SK-N-SH (cell line): ENCODE results near the gene SLC5A1.

Experiments
- CHD2 ChIP-seq: fragments of 150-350 bp; IDR thresholded peaks from 2 replicates; pipeline ENCODE4 v1.6.1; 2018; ENCODE audit warnings: low read length; ENCODE audit not compliant: partially characterized antibody
- CTCF ChIP-seq: fragments of 200-600 bp; sonication (generic); IDR thresholded peaks from 2 replicates; pipeline ENCODE4 v1.6.1; 2017; ENCODE audit warnings: antibody characterized with exemption, mild to moderate bottlenecking, moderate library complexity
- EP300 ChIP-seq, 2 experiments: IDR thresholded peaks; 2 replicates each; pipeline versions ENCODE4 v1.4.0 to v1.6.1; 2012; ENCODE audit warnings: borderline replicate concordance in 1 of 2, low read depth in 1 of 2, low read length in 1 of 2
- EZH2phosphoT487 ChIP-seq: fragments of 200-600 bp; sonication (generic); IDR thresholded peaks from 2 replicates; pipeline ENCODE4 v1.6.1; 2017; ENCODE audit warnings: low read depth, mixed run types, mild to moderate bottlenecking, antibody characterized with exemption, moderate library complexity, borderline replicate concordance
- FOXJ3 ChIP-seq: sonication (generic); formaldehyde crosslinking; IDR thresholded peaks from 2 replicates; pipeline ENCODE4 v1.5.1; 2020; ENCODE audit warnings: mild to moderate bottlenecking, missing genetic modification reagents
- FOXM1 ChIP-seq: IDR thresholded peaks from 2 replicates; pipeline ENCODE4 v1.4.0; 2012; ENCODE audit warnings: low read depth, mild to moderate bottlenecking
- JUND ChIP-seq: IDR thresholded peaks from 2 replicates; pipeline ENCODE4 v1.4.0; 2012
- POLR2AphosphoS5 ChIP-seq: IDR thresholded peaks from 2 replicates; pipeline ENCODE4 v1.6.1; 2012; ENCODE audit warnings: low read depth, low read length
- REST ChIP-seq: IDR thresholded peaks from 2 replicates; pipeline ENCODE4 v1.6.1; 2012; ENCODE audit warnings: mild to moderate bottlenecking, low read depth, low read length, moderate library complexity
- TAF1 ChIP-seq: IDR thresholded peaks from 2 replicates; pipeline ENCODE4 v1.6.1; 2012; ENCODE audit warnings: low read depth, mild to moderate bottlenecking, low read length, moderate library complexity, borderline replicate concordance
- TCF12 ChIP-seq: IDR thresholded peaks from 2 replicates; pipeline ENCODE4 v1.4.0; 2012

GRCh38 chr22:32043391-32043790, 330 bp downstream of the SLC5A1 start:
- TF ChIP-seq EZH2phosphoT487 (no peak), JUND (no peak), CTCF (no peak), TAF1 (no peak), POLR2AphosphoS5 (no peak), FOXJ3 (CRISPR knock-in tag) (no peak), CHD2 (no peak), FOXM1 (no peak), EP300 (IDR thresholded peaks at IDR 0.05; ENCODE audit: borderline replicate concordance in 1 of 2, low read depth in 1 of 2, low read length in 1 of 2) (no peak), TCF12 (no peak), REST (no peak)
